Right ventricle myocardium superior (tissue), 1 donor: ENCODE results near the gene CWC27. TPM values are rescaled to one million over a fixed set of nuclear protein-coding genes. Genes with fewer than 3 reads are reported as not detected.

Experiments
- ATAC-seq: fragments of 200-7000 bp; cut with Tn5 transposase; one replicate; pipeline ENCODE4 v1.9.1; 2020; ENCODE audit warnings: mild to moderate bottlenecking; ENCODE audit not compliant: poor library complexity
- DNase-seq: peaks from one replicate; pipeline ENCODE4 v3.0.0-alpha.2; 2020
- intact Hi-C: fragments of 100-400 bp; cut with DNase I; formaldehyde crosslinking; loops from one replicate; pipeline ENCODE4 v1.11.2; 2022
- long read RNA-seq: library from polyadenylated mRNA; unstranded; transcript quantifications from one replicate; pipeline ENCODE4 v2.0.0, GENCODE V29; 2021
- total RNA-seq: library from RNA; stranded (reverse); fragmentation: NEBNext Ultra II Directional; extraction: Animal tissue kit (Norgen Biotek cat#: 25700); gene quantifications from one replicate; pipeline ENCODE4 v1.2.1, GENCODE V29; 2021
- donor health status: DM: no; HTN: yes; CAD: no; lungs with severe emphysema.

Gene CWC27
- 22.4 TPM for total RNA-seq
- long read RNA-seq, transcript CWC27-201 (14 exons, 2,078 nt), result major isoform, 19 of 21 reads
- long read RNA-seq, partial matches to known transcripts, result 0 of 21 reads
- long read RNA-seq, other reads (novel, unspliced or antisense), result 1 of 21 reads

DNA sequence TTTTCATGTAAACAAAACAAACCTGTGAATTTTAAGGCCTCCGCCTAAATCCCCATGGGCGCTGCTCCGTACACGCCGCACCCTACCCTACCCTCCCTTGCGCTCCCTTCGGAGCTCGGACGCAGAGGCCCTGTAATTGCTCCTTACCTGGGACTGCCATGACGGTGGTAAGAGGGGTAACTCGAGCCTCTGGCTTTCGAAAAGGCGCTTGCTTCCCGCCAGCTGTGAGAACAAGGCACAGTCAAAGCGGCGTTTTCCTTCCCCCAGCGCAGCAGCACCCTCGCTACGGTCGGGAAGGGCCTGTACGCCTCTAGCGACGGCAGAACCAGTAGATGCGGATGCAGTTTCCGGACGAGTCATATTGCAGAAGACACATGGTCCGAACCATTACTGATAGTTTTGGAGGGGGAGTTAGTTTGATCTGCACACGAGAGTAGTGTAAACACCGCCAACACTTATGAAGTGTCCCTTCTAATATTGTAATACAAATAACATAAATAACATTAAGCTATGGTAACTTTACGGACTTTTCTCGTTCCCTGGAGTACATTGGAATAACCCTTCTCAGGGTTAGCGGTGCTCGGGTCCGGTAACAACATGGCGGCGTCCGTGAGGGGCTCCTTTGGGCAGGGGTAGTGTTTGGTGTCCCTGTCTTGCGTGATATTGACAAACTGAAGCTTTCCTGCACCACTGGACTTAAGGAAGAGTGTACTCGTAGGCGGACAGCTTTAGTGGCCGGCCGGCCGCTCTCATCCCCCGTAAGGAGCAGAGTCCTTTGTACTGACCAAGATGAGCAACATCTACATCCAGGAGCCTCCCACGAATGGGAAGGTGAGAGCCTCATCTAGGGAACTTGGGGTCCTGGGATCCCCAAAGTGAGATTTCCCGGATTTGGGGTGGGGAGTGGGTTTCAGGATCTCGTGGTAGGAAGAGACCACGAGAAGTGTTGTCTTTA lies at the start of gene CWC27, which contains the start of gene SREK1IP1:
Gene CWC27, plus strand, starts transcription at position 573 of the 955 bp plus-strand sequence. Its CDS starts 217 bp downstream, at position 790.
Gene SREK1IP1, minus strand, starts transcription at position 334 of the 955 bp plus-strand sequence. Its CDS starts 174 bp downstream, at position 160.
- intact Hi-C loops, result no loop called here
- ATAC-seq, result peak; percentile 99
- DNase-seq, result peak; percentile 82

DNA sequence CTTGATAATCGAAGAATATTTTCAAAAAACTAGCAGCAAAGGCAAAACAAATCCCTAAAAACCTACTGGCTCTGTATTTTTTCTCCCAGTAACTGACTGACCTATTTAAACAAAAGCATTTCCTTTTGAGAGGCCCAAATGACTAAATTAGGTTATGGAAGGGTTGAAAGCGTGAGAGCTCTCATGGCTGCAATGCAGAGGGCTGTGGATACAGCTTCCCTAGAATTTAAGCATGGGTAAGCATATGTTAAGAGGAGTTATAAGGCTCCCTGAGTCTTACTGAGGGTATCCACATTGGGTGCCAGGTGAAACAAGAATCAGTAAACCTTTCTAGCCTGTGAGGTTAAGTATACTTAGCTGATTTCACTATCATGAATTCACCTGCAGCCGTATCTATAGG lies 46.1 kb upstream of the CWC27 start:
- DNase-seq, result no peak
- intact Hi-C loops, result no loop called here
- ATAC-seq, result no peak

- DNase-seq (no peak), ATAC-seq (no peak)
- intact Hi-C loops, result no loop called here
Measured at GRCh38 chr5:64727150-64727549, 41.6 kb upstream of the CWC27 start.

- intact Hi-C loops, result no loop called here
- DNase-seq (no peak), ATAC-seq (no peak)
Measured at GRCh38 chr5:64742411-64742810, 26.3 kb upstream of the CWC27 start.

DNA sequence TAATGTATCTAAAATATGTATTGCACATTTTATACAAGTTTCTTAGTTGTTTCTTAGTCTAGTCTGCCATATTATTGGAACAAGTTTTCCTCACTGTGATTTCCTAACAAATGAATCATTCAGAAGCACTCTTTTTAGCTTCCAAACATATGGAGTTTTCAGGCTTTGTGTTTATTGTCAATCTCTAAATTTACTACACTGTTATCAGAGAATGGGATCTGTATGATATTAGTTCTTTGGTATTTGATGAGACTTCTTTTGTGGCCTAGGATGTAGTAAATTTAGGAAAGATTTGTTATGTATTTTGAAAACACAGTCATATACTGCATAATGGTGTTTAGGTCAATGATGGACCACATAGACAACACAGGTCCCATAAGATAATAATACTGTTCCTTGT lies 25.9 kb upstream of the CWC27 start:
- DNase-seq (no peak), ATAC-seq (no peak)

GRCh38 chr5:64744914-64745313 lies 23.8 kb upstream of the CWC27 start:
- no peak for ATAC-seq
- intact Hi-C loops, result no loop called here
- DNase-seq, result no peak

More for the DNA sequence above, 25.9 kb upstream of the CWC27 start:
- intact Hi-C loops, result no loop called here

GRCh38 chr5:64746446-64746845 lies 22.3 kb upstream of the CWC27 start:
- intact Hi-C loops, result no loop called here
- ATAC-seq, result no peak
- no peak for DNase-seq

GRCh38 chr5:64749385-64749784 lies 19.3 kb upstream of the CWC27 start:
- DNase-seq, result no peak
- no peak for ATAC-seq
- intact Hi-C loops, result no loop called here

- intact Hi-C loops, result no loop called here
- DNase-seq, result no peak
Measured at GRCh38 chr5:64754066-64754465, 14.7 kb upstream of the CWC27 start.

GRCh38 chr5:64758901-64759300 lies 9.8 kb upstream of the CWC27 start:
- ATAC-seq (no peak), DNase-seq (no peak)
- intact Hi-C loops, result no loop called here

More at GRCh38 chr5:64754066-64754465, 14.7 kb upstream of the CWC27 start:
- ATAC-seq, result no peak

DNA sequence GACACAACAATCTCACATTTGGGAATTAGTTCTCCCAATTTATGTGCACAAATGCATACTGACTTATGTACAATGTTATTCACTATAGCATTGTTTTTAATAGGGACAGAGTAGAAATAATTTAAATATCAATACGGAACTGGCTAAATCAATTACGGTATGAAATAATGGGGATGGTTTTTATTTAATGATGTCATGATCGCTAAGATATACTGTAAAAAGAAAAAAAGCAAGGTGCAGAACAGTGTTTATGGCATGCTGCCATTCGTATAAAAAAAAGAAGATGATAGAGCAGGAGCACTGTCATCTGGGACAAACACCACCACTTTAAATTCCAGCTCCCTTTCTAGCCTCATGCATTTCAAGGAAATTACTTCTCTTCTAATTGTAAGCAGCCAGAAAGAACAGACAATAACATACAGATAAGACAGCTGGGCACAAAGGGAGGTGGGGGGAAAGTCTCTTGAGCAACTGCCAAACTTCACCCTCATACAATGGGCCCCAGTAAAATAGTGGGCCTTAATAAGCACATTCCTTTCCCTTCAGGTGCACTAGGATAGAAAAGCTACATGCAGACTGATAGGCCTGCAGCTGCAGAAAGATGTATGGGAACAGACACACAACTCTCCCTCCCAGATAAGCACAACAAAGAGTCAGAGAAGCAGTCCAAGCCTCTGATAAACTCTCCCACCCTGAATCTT lies 8.6 kb upstream of the CWC27 start:
- intact Hi-C loops, result no loop called here
- no peak for DNase-seq
- no peak for ATAC-seq

DNA sequence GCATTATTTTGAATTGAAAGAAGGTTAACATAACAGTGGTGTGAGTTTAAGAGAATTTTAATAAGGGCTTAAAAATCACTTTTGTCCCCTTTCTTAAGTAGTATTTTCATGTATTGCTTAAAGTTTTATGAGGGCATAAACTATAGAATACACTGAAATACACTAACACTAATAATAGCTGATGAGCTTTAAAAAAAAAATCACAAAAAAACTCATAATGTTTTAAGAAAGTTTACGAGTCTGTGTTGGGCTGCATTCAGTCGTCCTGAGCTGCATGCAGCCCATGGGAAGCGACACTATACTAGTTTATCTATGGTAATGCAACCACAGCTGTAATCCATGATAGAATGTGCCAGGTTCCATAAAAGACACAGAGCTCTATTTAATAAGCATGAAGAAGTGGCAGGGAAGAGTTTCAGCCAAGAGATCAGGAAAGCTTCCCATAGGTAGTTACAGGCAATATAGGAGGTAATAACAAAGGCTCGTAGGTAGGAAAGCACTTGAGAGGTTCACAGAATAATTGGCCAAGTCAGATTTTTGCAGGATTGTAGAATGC lies 4.7 kb upstream of the CWC27 start:
- DNase-seq (no peak), ATAC-seq (no peak)
- intact Hi-C loops, result no loop called here

DNA sequence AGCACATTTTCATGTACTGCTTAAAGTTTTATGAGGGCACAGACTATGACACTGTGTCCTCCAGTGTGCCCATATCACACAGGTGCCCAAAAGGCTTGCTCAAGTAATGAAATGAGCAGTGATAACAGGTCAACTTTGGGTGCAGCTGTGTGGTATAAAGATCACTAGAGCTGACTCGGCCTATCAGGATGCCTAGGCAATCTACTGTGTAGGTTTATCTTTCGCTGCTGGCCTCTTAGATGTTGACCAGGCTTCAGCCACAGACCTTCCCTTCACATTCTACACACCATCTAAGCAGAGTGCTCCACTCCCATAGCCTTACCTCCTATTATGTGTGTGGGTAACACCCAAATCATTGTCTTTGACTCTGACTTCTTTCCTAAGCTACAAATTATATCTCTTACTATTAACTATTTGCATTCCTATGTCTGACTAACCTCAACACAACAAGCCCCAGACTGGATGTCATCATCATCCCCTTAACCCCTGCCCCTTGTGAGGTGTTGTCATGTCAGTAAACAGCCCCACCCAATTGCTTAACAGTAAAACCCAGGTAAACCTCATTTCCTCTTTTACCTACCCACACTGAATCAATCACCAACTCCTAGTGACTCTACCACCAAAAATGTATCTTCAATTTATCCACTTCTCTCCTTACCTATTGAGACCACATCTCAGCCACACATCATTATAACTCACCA lies 2.8 kb upstream of the CWC27 start:
- intact Hi-C loops, result no loop called here
- DNase-seq (no peak), ATAC-seq (no peak)

- intact Hi-C loops, result no loop called here
- no peak for ATAC-seq
- DNase-seq, result no peak
Measured at GRCh38 chr5:64766941-64767340, 1.8 kb upstream of the CWC27 start.

DNA sequence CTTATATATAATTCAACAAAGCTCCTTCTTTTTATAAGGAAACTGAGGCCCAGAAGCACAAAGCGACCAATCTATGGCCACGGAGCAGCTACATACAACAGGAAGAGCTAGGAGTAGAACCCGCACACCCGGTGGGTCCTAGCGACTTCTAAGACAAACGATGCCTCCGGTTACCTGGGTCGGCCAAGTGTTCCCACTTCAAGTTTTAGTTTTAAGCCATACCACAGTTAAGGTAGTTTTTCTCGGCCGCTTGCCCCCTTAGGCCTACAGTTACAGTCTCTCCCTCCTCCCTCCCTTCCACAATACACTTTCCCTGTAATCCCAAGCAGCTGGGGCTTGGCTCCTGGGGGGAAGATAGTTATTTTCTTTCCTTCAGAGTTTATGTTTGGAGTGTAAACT lies 772 bp upstream of the CWC27 start:
- intact Hi-C loops, result no loop called here
- ATAC-seq, result peak; percentile 48

DNA sequence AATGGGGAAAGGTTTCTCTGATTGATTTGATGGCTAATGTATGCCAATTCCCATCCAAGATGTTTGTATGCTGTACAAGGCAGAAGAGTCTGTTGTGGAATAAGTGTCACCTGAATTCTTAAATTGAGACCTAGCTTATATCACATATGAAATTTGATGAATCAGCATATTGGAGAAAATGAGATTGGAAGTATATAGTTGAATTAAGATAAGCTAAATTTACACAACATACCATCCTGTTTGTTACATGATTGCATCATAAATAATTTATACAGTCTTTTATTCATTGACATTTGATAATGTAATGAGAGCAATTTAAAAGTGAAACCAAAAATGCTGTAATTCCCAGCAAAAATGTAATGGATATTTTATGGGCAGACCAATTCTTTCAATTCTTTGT lies 1.1 kb downstream of the CWC27 start:
- intact Hi-C loops, result no loop called here
- DNase-seq (no peak), ATAC-seq (no peak)

More for the DNA sequence above, 772 bp upstream of the CWC27 start:
- no peak for DNase-seq

DNA sequence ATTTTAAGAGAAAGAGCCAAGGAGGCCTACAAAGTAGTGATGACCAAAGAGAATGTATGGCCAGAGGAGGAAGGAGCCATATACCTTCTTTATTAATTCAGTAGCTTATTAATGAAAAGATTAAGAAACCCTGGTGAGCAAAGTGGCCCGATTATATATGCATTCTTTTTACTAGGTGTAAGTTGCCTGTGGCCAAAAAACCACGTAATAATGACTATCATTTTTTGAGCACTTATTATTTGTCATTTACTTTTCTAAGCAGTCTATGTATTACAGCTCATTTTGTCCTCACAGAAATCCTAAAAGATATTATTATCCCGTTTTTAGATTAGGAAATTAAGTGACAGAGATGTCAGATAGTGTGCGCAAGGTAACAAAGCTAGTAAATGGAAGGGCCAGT lies 3.0 kb downstream of the CWC27 start:
- intact Hi-C loops, result no loop called here
- ATAC-seq (no peak), DNase-seq (no peak)

DNA sequence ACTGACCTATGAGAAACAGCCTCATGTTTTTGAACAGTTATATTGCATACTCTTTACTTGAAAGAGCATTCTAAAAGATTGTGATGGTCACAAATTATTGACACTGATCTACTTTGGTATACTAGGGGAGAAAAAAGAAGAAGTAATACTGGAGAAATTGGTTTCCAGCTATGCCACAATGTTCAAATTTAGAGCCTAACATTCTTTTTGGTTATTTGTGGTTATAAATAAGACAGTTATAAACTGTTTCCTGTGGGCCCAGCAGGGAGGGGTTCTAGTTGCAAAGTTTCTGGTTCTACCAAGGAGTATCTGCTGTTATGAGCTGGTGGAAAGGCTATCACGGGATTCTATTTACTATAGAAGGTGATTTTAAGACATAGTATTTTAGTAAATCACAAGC lies 4.8 kb downstream of the CWC27 start:
- DNase-seq (no peak), ATAC-seq (no peak)
- intact Hi-C loops, result no loop called here

DNA sequence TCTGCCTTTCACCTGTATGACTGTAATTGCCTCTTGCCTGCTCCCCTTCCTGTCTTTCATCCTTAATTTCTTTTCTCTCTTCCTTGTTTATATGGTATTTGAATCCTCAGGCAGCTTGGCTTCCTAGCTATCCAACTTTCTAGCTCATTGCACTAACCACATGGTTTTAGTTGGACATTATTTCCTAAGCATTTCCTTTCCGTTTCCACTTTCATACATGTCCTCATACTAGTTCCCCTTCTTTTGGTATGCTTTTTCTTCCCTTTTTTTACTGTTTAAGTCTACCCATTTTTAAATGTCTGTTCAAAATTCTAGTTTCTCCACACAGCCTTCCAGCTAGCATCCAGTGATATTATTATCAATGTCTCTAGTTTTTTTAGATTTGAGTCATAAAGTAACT lies 6.6 kb downstream of the CWC27 start:
- ATAC-seq, result no peak

More for the DNA sequence above, 6.6 kb downstream of the CWC27 start:
- DNase-seq, result no peak
- intact Hi-C loops, result no loop called here
